ENCODE data around the gene REV1.
"Not testable (repeated sequence)": the region's sequence is repeated elsewhere in the genome, so short reads cannot be mapped to it uniquely, and the experiment has no call there.

Gene REV1

GRCh38 chr2:99380376-99381010 is 109.3 kb downstream of the REV1 start:
- in situ Hi-C loops (cut with MboI; ENCODE audit: low pct_unique_long_range_greater_than_20kb, low sequenced_read_pairs) = no loop called here
- no peak for DNase-seq

- no peak for DNase-seq
- in situ Hi-C loops (cut with MboI; ENCODE audit: low pct_unique_long_range_greater_than_20kb, low sequenced_read_pairs) = no loop called here
Observed at GRCh38 chr2:99377879-99378278, 111.9 kb downstream of the REV1 start.

- no peak for DNase-seq
- in situ Hi-C loops (cut with MboI; ENCODE audit: low pct_unique_long_range_greater_than_20kb, low sequenced_read_pairs) = no loop called here
Observed at GRCh38 chr2:99376254-99376864, 113.5 kb downstream of the REV1 start.

GRCh38 chr2:99374747-99375146 is 115.1 kb downstream of the REV1 start:
- in situ Hi-C loops (cut with MboI; ENCODE audit: low pct_unique_long_range_greater_than_20kb, low sequenced_read_pairs) = no loop called here
- no peak for DNase-seq

- in situ Hi-C loops (cut with MboI; ENCODE audit: low pct_unique_long_range_greater_than_20kb, low sequenced_read_pairs) = no loop called here
- no peak for DNase-seq
Observed at GRCh38 chr2:99373144-99373543, 116.7 kb downstream of the REV1 start.

- DNase-seq; in situ Hi-C loops (cut with MboI; ENCODE audit: low pct_unique_long_range_greater_than_20kb, low sequenced_read_pairs): not testable (repeated sequence)
Observed at GRCh38 chr2:99368854-99369253, 121.0 kb downstream of the REV1 start.

- in situ Hi-C loops (cut with MboI; ENCODE audit: low pct_unique_long_range_greater_than_20kb, low sequenced_read_pairs) = no loop called here
- DNase-seq = no peak
Observed at GRCh38 chr2:99365661-99366060, 124.2 kb downstream of the REV1 start.

GRCh38 chr2:99356853-99357252 is 133.0 kb downstream of the REV1 start:
- in situ Hi-C loops (cut with MboI; ENCODE audit: low pct_unique_long_range_greater_than_20kb, low sequenced_read_pairs) = no loop called here
- no peak for DNase-seq

- in situ Hi-C loops (cut with MboI; ENCODE audit: low pct_unique_long_range_greater_than_20kb, low sequenced_read_pairs); DNase-seq: not testable (repeated sequence)
Observed at GRCh38 chr2:99354825-99355224, 135.0 kb downstream of the REV1 start.

- in situ Hi-C loops (cut with MboI; ENCODE audit: low pct_unique_long_range_greater_than_20kb, low sequenced_read_pairs) = no loop called here
- DNase-seq = no peak
Observed at GRCh38 chr2:99354070-99354469, 135.7 kb downstream of the REV1 start.
